CD4-positive, alpha-beta T cell treated with Interleukin-15 for 4 hours (primary cell): ENCODE measurements around the gene EEFSEC.

Source experiments
- DNase-seq: peaks from one replicate; pipeline ENCODE4 v3.0.0-alpha.2; 2020; ENCODE audit warnings: low spot score

EEFSEC gene

GRCh38 chr3:128271536-128272332, 118.5 kb downstream of the EEFSEC start:
- DNase-seq, result no peak

- DNase-seq, result no peak
Observed at GRCh38 chr3:128273109-128273840, 120.0 kb downstream of the EEFSEC start.

- no peak for DNase-seq
Observed at GRCh38 chr3:128273841-128274573, 120.7 kb downstream of the EEFSEC start.

GRCh38 chr3:128274837-128275236, 121.6 kb downstream of the EEFSEC start:
- DNase-seq, result no peak

- DNase-seq, result no peak
Observed at GRCh38 chr3:128275316-128276145, 122.2 kb downstream of the EEFSEC start.

GRCh38 chr3:128276146-128276435, 122.8 kb downstream of the EEFSEC start:
- no peak for DNase-seq

GRCh38 chr3:128276577-128277183, 123.4 kb downstream of the EEFSEC start:
- DNase-seq, result no peak

GRCh38 chr3:128277378-128278069, 124.2 kb downstream of the EEFSEC start:
- DNase-seq, result no peak

- DNase-seq, result no peak
Observed at GRCh38 chr3:128278130-128278529, 124.8 kb downstream of the EEFSEC start.

- DNase-seq, result no peak
Observed at GRCh38 chr3:128278761-128279600, 125.7 kb downstream of the EEFSEC start.

GRCh38 chr3:128279601-128279880, 126.3 kb downstream of the EEFSEC start:
- DNase-seq, result no peak

GRCh38 chr3:128280481-128281052, 127.3 kb downstream of the EEFSEC start:
- DNase-seq, result no peak

- no peak for DNase-seq
Observed at GRCh38 chr3:128281056-128281455, 127.8 kb downstream of the EEFSEC start.

- no peak for DNase-seq
Observed at GRCh38 chr3:128281461-128282367, 128.4 kb downstream of the EEFSEC start.

GRCh38 chr3:128282380-128283196, 129.3 kb downstream of the EEFSEC start:
- no peak for DNase-seq

- DNase-seq, result no peak
Observed at GRCh38 chr3:128283421-128283820, 130.1 kb downstream of the EEFSEC start.

GRCh38 chr3:128285042-128285966, 132.0 kb downstream of the EEFSEC start:
- no peak for DNase-seq
